ENCODE measurements around the gene TLR10.

TLR10 gene

GRCh38 chr4:38764277-38764676, 18.5 kb downstream of the TLR10 start:
- no peak for DNase-seq (ENCODE audit: low read depth, low spot score)

GRCh38 chr4:38762560-38762959, 20.2 kb downstream of the TLR10 start:
- DNase-seq (ENCODE audit: low read depth, low spot score) = no peak

- no peak for DNase-seq (ENCODE audit: low read depth, low spot score)
Measured at GRCh38 chr4:38759790-38760122, 23.0 kb downstream of the TLR10 start.

GRCh38 chr4:38759113-38759789, 23.5 kb downstream of the TLR10 start:
- no peak for DNase-seq (ENCODE audit: low read depth, low spot score)

GRCh38 chr4:38757945-38758600, 24.7 kb downstream of the TLR10 start:
- no peak for DNase-seq (ENCODE audit: low read depth, low spot score)

GRCh38 chr4:38752941-38753806, 29.6 kb downstream of the TLR10 start:
- peak; percentile 96 for DNase-seq (ENCODE audit: low read depth, low spot score)

GRCh38 chr4:38752372-38752940, 30.3 kb downstream of the TLR10 start:
- no peak for DNase-seq (ENCODE audit: low read depth, low spot score)

- no peak for DNase-seq (ENCODE audit: low read depth, low spot score)
Measured at GRCh38 chr4:38751341-38752010, 31.3 kb downstream of the TLR10 start.

GRCh38 chr4:38749336-38749735, 33.5 kb downstream of the TLR10 start:
- DNase-seq (ENCODE audit: low read depth, low spot score) = no peak

GRCh38 chr4:38747629-38748028, 35.2 kb downstream of the TLR10 start:
- no peak for DNase-seq (ENCODE audit: low read depth, low spot score)

GRCh38 chr4:38745881-38746280, 36.9 kb downstream of the TLR10 start:
- DNase-seq (ENCODE audit: low read depth, low spot score) = no peak

- no peak for DNase-seq (ENCODE audit: low read depth, low spot score)
Measured at GRCh38 chr4:38743866-38744265, 38.9 kb downstream of the TLR10 start.

GRCh38 chr4:38740303-38740702, 42.5 kb downstream of the TLR10 start:
- DNase-seq (ENCODE audit: low read depth, low spot score) = no peak

GRCh38 chr4:38738940-38739803, 43.6 kb downstream of the TLR10 start:
- no peak for DNase-seq (ENCODE audit: low read depth, low spot score)

GRCh38 chr4:38735870-38736269, 46.9 kb downstream of the TLR10 start:
- DNase-seq (ENCODE audit: low read depth, low spot score) = no peak

- DNase-seq (ENCODE audit: low read depth, low spot score) = no peak
Measured at GRCh38 chr4:38734911-38735310, 47.9 kb downstream of the TLR10 start.

- no peak for DNase-seq (ENCODE audit: low read depth, low spot score)
Measured at GRCh38 chr4:38734446-38734845, 48.3 kb downstream of the TLR10 start.

- no peak for DNase-seq (ENCODE audit: low read depth, low spot score)
Measured at GRCh38 chr4:38733663-38734062, 49.1 kb downstream of the TLR10 start.

- peak; percentile 35 for DNase-seq (ENCODE audit: low read depth, low spot score)
Measured at GRCh38 chr4:38730830-38731646, 51.8 kb downstream of the TLR10 start.

GRCh38 chr4:38730493-38730829, 52.3 kb downstream of the TLR10 start:
- DNase-seq (ENCODE audit: low read depth, low spot score) = no peak

All from iPS DF 19.7 (cell line).